IMR-90 (cell line): ENCODE measurements around the gene RMDN3. TPM values are rescaled to one million over a fixed set of nuclear protein-coding genes. Genes with fewer than 3 reads are reported as not detected.

Experiments used
- ATAC-seq: fragments of 200-7000 bp; cut with Tn5 transposase; 2 replicates; pipeline ENCODE4 v1.9.1; 2020; ENCODE audit warnings: low read depth, mild to moderate bottlenecking, moderate library complexity
- BruUV-seq: library from RNA; stranded (reverse); fragments of 400-500 nt; replicated peaks from 2 replicates; lab custom pipeline; 2021; lab: Mats Ljungman, UMichigan
- CTCF ChIA-PET: fragments of 300-600 bp; formaldehyde crosslinking; extraction: SDS; loops from one replicate; lab custom pipeline; 2021; ENCODE audit warnings: antibody characterized with exemption; lab: Yijun Ruan, JAX
- POLR2A ChIA-PET: fragments of 300-600 bp; sonication (Branson Sonifier 250); formaldehyde crosslinking; loops from one replicate; lab custom pipeline; 2022; ENCODE audit warnings: antibody characterized with exemption; ENCODE audit not compliant: unreplicated experiment; lab: Charles Lee
- DNase-seq: peaks from one replicate; pipeline ENCODE4 v3.0.0; 2013
- H2AFZ ChIP-seq: replicated peaks from 2 replicates; pipeline ENCODE3; 2013; ENCODE audit warnings: low read length, mild to moderate bottlenecking; ENCODE audit not compliant: poor library complexity
- H2AK5ac ChIP-seq: 2 replicates; pipeline ENCODE4 v1.6.1; 2013; ENCODE audit warnings: low read depth, low read length, inconsistent platforms
- H2AK9ac ChIP-seq: replicated peaks from 2 replicates; pipeline ENCODE3; 2013; ENCODE audit warnings: mild to moderate bottlenecking, low read depth, low read length, moderate library complexity; ENCODE audit not compliant: poor library complexity
- H2BK120ac ChIP-seq: 2 replicates; pipeline ENCODE4 v1.6.1; 2013; ENCODE audit warnings: low read depth, low read length, inconsistent platforms
- H2BK15ac ChIP-seq: 3 replicates; pipeline ENCODE4 v1.6.1; 2013; ENCODE audit warnings: low read depth, low read length, inconsistent platforms
- H2BK20ac ChIP-seq: 2 replicates; pipeline ENCODE4 v1.6.1; 2013; ENCODE audit warnings: low read depth, mild to moderate bottlenecking, inconsistent platforms, low read length, moderate library complexity
- H2BK5ac ChIP-seq: 2 replicates; pipeline ENCODE4 v1.6.1; 2013; ENCODE audit warnings: mild to moderate bottlenecking, low read depth, low read length, inconsistent platforms; ENCODE audit not compliant: poor library complexity, severe bottlenecking
- H3K14ac ChIP-seq: replicated peaks from 2 replicates; pipeline ENCODE4 v1.6.1; 2013; ENCODE audit warnings: low read depth, low read length, inconsistent platforms
- H3K18ac ChIP-seq: 2 replicates; pipeline ENCODE4 v1.6.1; 2013; ENCODE audit warnings: low read depth, low read length, control low read depth
- H3K23ac ChIP-seq: 2 replicates; pipeline ENCODE4 v1.6.1; 2013; ENCODE audit warnings: low read depth, low read length, inconsistent platforms
- H3K27ac ChIP-seq: 2 replicates; pipeline ENCODE4 v1.5.1; 2013; ENCODE audit warnings: mild to moderate bottlenecking, control low read depth, low read length; ENCODE audit not compliant: insufficient read depth
- H3K27me3 ChIP-seq: 2 replicates; pipeline ENCODE4 v1.6.1; 2013; ENCODE audit warnings: low read length; ENCODE audit not compliant: control insufficient read depth, insufficient read depth
- H3K36me3 ChIP-seq: 2 replicates; pipeline ENCODE4 v1.6.1; 2013; ENCODE audit warnings: low read length, mixed read lengths; ENCODE audit not compliant: control insufficient read depth, insufficient read depth
- H3K4ac ChIP-seq: 2 replicates; pipeline ENCODE4 v1.6.1; 2013; ENCODE audit warnings: low read depth, low read length, inconsistent platforms
- H3K4me1 ChIP-seq: 2 replicates; pipeline ENCODE4 v1.6.1; 2013; ENCODE audit warnings: low read length, mixed read lengths; ENCODE audit not compliant: control insufficient read depth, insufficient read depth
- H3K4me2 ChIP-seq: 2 replicates; pipeline ENCODE4 v1.6.1; 2013; ENCODE audit warnings: low read depth, mild to moderate bottlenecking, control low read depth, low read length, moderate library complexity
- H3K4me3 ChIP-seq: 2 replicates; pipeline ENCODE4 v1.5.1; 2013; ENCODE audit warnings: low read depth, mild to moderate bottlenecking, control low read depth, low read length, moderate library complexity; ENCODE audit not compliant: insufficient read depth
- H3K56ac ChIP-seq: 2 replicates; pipeline ENCODE4 v1.6.1; 2013; ENCODE audit warnings: low read length, inconsistent platforms; ENCODE audit not compliant: insufficient read depth; ENCODE audit errors: extremely low read depth
- H3K79me1 ChIP-seq, 2 experiments: 2 replicates each; pipeline ENCODE4 v1.6.1; 2013; ENCODE audit warnings: low read length in 2 of 2, inconsistent platforms in 1 of 2, low read depth in 1 of 2
- H3K9ac ChIP-seq: 2 replicates; pipeline ENCODE4 v1.6.1; 2013; ENCODE audit warnings: low read depth, low read length, control low read depth
- H3K9me1 ChIP-seq: 2 replicates; pipeline ENCODE4 v1.6.1; 2013; ENCODE audit warnings: low read length, inconsistent platforms; ENCODE audit not compliant: insufficient read depth
- H3K9me3 ChIP-seq: 2 replicates; pipeline ENCODE4 v1.6.1; 2013; ENCODE audit warnings: low read length; ENCODE audit not compliant: control insufficient read depth, insufficient read depth
- H4K20me1 ChIP-seq: 2 replicates; pipeline ENCODE4 v1.6.1; 2013; ENCODE audit warnings: low read length, inconsistent platforms; ENCODE audit not compliant: insufficient read depth
- H4K5ac ChIP-seq: 2 replicates; pipeline ENCODE4 v1.6.1; 2013; ENCODE audit warnings: mild to moderate bottlenecking, low read depth, low read length, control low read depth
- H4K8ac ChIP-seq, 2 experiments: 2 replicates each; pipeline ENCODE4 v1.6.1; 2013; ENCODE audit warnings: low read depth in 2 of 2, low read length in 2 of 2, control low read depth in 1 of 2, inconsistent platforms in 1 of 2
- H4K91ac ChIP-seq: 2 replicates; pipeline ENCODE4 v1.6.1; 2013; ENCODE audit warnings: low read depth, low read length, inconsistent platforms; ENCODE audit not compliant: insufficient read depth
- BHLHE40 ChIP-seq: fragments of 150-350 bp; IDR thresholded peaks from 2 replicates; pipeline ENCODE4 v1.6.1; 2016; ENCODE audit warnings: mild to moderate bottlenecking, low read depth, low read length
- MXI1 ChIP-seq: IDR thresholded peaks from 2 replicates; pipeline ENCODE4 v1.6.1; 2012; ENCODE audit warnings: low read depth, mild to moderate bottlenecking, low read length, moderate library complexity, borderline replicate concordance
- WGBS, 2 experiments: methylation state at CpG; one replicate each; pipeline versions ENCODE4 v1.1.5 to v1.1.7; 2013; ENCODE audit warnings: missing lambda C conversion rate in 2 of 2; ENCODE audit not compliant: insufficient read length in 1 of 2; ENCODE audit errors: extremely low coverage in 2 of 2; 5-methylcytosine and 5-hydroxymethylcytosine counted together
- dilution Hi-C: fragments of 300-500 bp; cut with HindIII; formaldehyde crosslinking; loops from one replicate; pipeline ENCODE4 v1.14.3; 2018; ENCODE audit warnings: low sequenced_read_pairs; ENCODE audit not compliant: unreplicated experiment
- in situ Hi-C: fragments of 300-500 bp; cut with MboI; formaldehyde crosslinking; loops from 3 replicates; pipeline ENCODE4 v1.14.3; 2019; ENCODE audit warnings: low sequenced_read_pairs, inconsistent platforms, mixed read lengths
- intact Hi-C: fragments of 100-400 bp; cut with micrococcal nuclease; formaldehyde crosslinking; loops from 2 replicates; pipeline ENCODE4 v1.10.0; 2022
- polyA plus RNA-seq, 3 experiments: library from polyadenylated mRNA; depleted of rRNA; stranded (reverse); fragments of >200 nt; gene quantifications; 2 replicates each; pipeline ENCODE4 v1.2.3, GENCODE V29; 2012; ENCODE audit warnings: low replicate concordance in 1 of 3
- total RNA-seq: library from RNA; depleted of rRNA; stranded (reverse); fragments of >200 nt; gene quantifications from 2 replicates; pipeline ENCODE4 v1.2.3, GENCODE V29; 2012

The RMDN3 gene
- total and polyA plus RNA-seq, 2 of the 4 experiments (the other 2 are of a cell fraction): 14.7 to 25.7 TPM

DNA sequence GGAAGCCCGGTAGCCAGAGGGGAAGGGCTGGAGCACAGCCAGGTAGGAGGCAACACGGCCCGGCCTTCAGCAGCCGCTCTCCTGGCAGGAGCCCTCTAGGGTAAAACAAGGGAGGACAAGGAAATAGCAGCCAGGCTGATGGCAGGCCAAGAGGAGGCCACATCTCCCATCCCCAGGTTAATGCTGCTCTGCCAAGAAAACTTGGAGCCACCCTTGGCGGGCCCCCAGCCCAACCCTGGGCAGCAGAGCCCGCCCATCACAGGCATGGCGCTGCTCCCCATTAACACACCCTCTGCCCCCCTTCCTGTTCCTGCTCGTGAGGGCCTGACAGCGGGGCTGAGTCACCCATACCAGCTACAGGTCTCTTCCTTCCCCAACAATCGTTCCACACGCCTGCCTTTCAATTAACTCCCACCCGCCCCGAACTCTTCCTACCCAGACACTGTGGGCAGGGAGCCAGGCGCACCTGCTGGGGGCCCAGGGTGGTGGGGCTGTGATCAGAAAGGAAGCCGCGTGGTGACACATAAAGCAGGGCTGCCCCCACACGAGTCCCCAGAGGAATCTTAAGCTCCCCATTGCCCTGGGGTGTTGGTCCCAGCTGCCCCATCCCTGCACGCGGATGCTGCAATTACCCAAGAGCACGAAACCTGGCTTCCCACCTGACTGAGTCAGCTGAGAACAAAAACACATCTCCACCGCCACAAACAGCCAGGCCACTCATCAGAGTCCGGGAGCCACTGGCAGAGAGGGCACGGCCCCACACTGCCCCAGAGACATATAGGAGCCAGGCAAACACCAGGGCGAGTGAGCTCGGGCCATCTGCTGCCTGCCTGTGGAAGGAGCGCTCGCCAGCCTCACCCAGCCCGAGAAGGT is 14.5 kb upstream of the RMDN3 start, which contains the start of gene C15orf62:
Gene C15orf62, plus strand, starts transcription at position 707 of the 873 bp plus-strand sequence. CDS start 516 bp downstream, outside the sequence.
- H4K20me1 ChIP-seq: peaks cover 9% of the 10 kb centered on the region; the same call in 1 of the 2 replicates
- H3K9me3 ChIP-seq: no peaks in the 10 kb centered on the region
- no peaks in the 10 kb centered on the region for H3K27me3 ChIP-seq
- H3K18ac ChIP-seq: no peak within 1 kb of the TSS
- BruUV-seq: no TSS peak
- no peak within 1 kb of the TSS for H3K4ac ChIP-seq
- intact Hi-C loops (no loop called here), in situ Hi-C loops (no loop called here), dilution Hi-C loops (no loop called here)
- H4K8ac ChIP-seq: no peak within 1 kb of the TSS
- ChIA-PET POLR2A (no interaction called here), CTCF (no interaction called here)
- no peak within 1 kb of the TSS for H2AFZ ChIP-seq
- no peak within 1 kb of the TSS for H3K27ac ChIP-seq
- no peak within 1 kb of the TSS for H2BK20ac ChIP-seq
- peaks cover 32% of the 10 kb centered on the region for H3K36me3 ChIP-seq
- H3K56ac ChIP-seq: no peak within 1 kb of the TSS
- no peak within 1 kb of the TSS for H4K91ac ChIP-seq
- H3K9ac ChIP-seq: no peak within 1 kb of the TSS
- H3K4me3 ChIP-seq: no peak within 1 kb of the TSS
- no peaks in the 10 kb centered on the region; a peak in 1 of 4 replicates for H3K79me1 ChIP-seq
- H3K4me1 ChIP-seq: peaks cover 18% of the 10 kb centered on the region
- no peak for ATAC-seq
- peaks cover 12% of the 10 kb centered on the region for H3K9me1 ChIP-seq
- no peak within 1 kb of the TSS for H3K4me2 ChIP-seq
- H2AK9ac ChIP-seq: peak within 1 kb of the TSS; percentile 25
- H2BK5ac ChIP-seq: no peak within 1 kb of the TSS
- no peak within 1 kb of the TSS for H2AK5ac ChIP-seq
- H3K23ac ChIP-seq: no peak within 1 kb of the TSS
- TF ChIP-seq MXI1 (no peak), BHLHE40 (peak; percentile 27; the same call in 1 of the 2 replicates)
- no peak within 1 kb of the TSS for H2BK15ac ChIP-seq
- WGBS, 2 experiments: 83% methylated on average over 9 of the region's 28 CpGs; no CpG with 5 or more reads in 1 of the 2 experiments
- H3K14ac ChIP-seq: no peak within 1 kb of the TSS
- no peak within 1 kb of the TSS for H2BK120ac ChIP-seq
- DNase-seq: peak; percentile 31
- H4K5ac ChIP-seq: no peak within 1 kb of the TSS
